Activated CD4-positive, alpha-beta T cell treated with anti-CD3 and anti-CD28 coated beads, Interleukin-2, amount 10 ng/mL, durations not matched to agents 24 days and 14 days (primary cell): ENCODE measurements around the gene OR51B5. TPM values are rescaled to one million over a fixed set of nuclear protein-coding genes. Genes with fewer than 3 reads are reported as not detected.
"Not testable (repeated sequence)": the region's sequence is repeated elsewhere in the genome, so short reads cannot be mapped to it uniquely, and the experiment has no call there.

Experiments used
- DNase-seq: peaks from one replicate; pipeline ENCODE4 v3.0.0; 2022
- H3K27ac Mint-ChIP-seq: one replicate; pipeline ENCODE4 v1.8.0; 2022; ENCODE audit warnings: mild to moderate bottlenecking, mixed read lengths
- H3K27me3 Mint-ChIP-seq: one replicate; pipeline ENCODE4 v1.8.0; 2022; ENCODE audit warnings: mixed read lengths
- H3K36me3 Mint-ChIP-seq: one replicate; pipeline ENCODE4 v1.8.0; 2022; ENCODE audit warnings: low read depth, mild to moderate bottlenecking, mixed read lengths
- H3K4me1 Mint-ChIP-seq: one replicate; pipeline ENCODE4 v1.8.0; 2021; ENCODE audit warnings: mixed read lengths
- H3K4me3 Mint-ChIP-seq: one replicate; pipeline ENCODE4 v1.8.0; 2022; ENCODE audit warnings: mild to moderate bottlenecking, moderate library complexity, mixed read lengths
- H3K9me3 Mint-ChIP-seq: one replicate; pipeline ENCODE4 v1.8.0; 2021; ENCODE audit warnings: mixed read lengths
- intact Hi-C: fragments of 100-400 bp; cut with micrococcal nuclease; formaldehyde crosslinking; loops from one replicate; pipeline ENCODE4 v1.15.1; 2023
- total RNA-seq: library from RNA; stranded (reverse); gene quantifications from 2 replicates; pipeline ENCODE4 v1.2.3, GENCODE V29; 2022

Gene OR51B5
- total RNA-seq, 1 donor from 2014 or later = not detected

DNA sequence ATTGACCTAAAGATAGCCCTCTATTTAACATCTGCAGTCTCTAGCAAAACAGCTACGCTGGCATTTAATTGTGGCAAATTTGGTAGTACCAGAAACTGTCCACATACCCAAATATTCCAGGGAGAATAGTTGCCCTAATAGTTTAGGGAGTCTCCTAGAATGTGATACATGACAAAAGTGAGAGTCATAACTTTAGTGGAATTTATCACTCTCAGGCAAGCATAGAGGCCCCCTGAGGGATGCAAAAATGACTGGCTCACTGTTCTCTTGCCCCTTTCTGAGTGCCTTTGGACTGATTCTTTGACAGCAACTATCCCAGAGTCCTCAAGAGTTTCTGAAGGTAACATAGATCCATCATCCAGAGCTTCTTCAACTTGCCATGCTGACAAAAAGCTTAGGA is 39.3 kb downstream of the OR51B5 start:
- Mint-ChIP-seq H3K9me3 (no peaks in the 10 kb centered on the region), H3K27me3 (no peaks in the 10 kb centered on the region), H3K4me3 (no peak overlapping the region), H3K4me1 (no peaks in the 10 kb centered on the region), H3K27ac (no peak overlapping the region), H3K36me3 (no peaks in the 10 kb centered on the region)
- no peak for DNase-seq
- intact Hi-C loops = no loop called here

DNA sequence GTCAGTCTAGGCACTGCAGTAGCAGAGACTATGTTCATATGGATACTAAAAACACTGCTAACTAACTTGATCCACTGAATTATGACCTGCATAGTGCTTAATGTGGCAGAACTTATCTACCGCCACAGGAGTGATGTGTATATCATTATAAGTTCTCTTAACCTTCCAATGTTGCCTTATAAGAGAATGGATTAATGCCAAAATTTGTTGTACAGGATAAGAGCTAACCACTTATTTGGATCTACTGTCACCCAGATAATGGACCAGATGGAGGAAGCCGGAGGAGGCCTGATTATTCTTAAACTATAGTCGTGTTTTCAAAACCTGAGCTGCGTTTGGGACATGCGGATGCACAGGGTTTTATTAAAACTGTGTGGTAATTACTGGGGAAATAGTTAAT is 39.7 kb downstream of the OR51B5 start:
- no peak for DNase-seq
- Mint-ChIP-seq H3K9me3 (no peaks in the 10 kb centered on the region), H3K4me1 (no peaks in the 10 kb centered on the region), H3K27ac (no peak overlapping the region), H3K27me3 (no peaks in the 10 kb centered on the region), H3K4me3 (no peak overlapping the region), H3K36me3 (no peaks in the 10 kb centered on the region)
- intact Hi-C loops = no loop called here

DNA sequence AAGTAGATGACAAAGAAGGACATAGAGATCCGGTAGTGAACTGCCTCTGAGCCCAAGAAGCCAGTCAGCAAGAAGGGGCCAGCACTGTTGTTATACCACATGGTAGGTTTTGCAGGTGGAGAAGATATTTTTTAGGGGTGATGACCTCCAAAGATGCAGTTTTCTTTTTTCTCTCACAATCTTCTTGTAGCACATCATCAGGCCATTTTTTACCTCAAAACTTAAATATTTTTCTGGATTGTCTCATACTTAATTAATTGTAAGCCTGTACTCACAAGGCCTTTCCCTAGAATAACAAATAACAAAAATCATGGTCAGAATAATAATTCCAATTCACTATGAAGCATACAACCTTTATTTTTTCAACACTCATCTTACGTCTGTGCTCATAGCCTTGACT is 41.5 kb downstream of the OR51B5 start, which contains the start of gene OR51B4:
Gene OR51B4 (minus strand): TSS at position 101 of the 400 bp plus-strand sequence. CDS start 0 bp downstream, at position 101.
- peaks cover 3% of the 10 kb centered on the region for H3K27me3 Mint-ChIP-seq
- no peak for DNase-seq
- no peaks in the 10 kb centered on the region for H3K36me3 Mint-ChIP-seq
- no peak within 1 kb of the TSS for H3K27ac Mint-ChIP-seq
- no peaks in the 10 kb centered on the region for H3K9me3 Mint-ChIP-seq
- intact Hi-C loops = no loop called here
- H3K4me1 Mint-ChIP-seq = no peaks in the 10 kb centered on the region
- no peak within 1 kb of the TSS for H3K4me3 Mint-ChIP-seq

DNA sequence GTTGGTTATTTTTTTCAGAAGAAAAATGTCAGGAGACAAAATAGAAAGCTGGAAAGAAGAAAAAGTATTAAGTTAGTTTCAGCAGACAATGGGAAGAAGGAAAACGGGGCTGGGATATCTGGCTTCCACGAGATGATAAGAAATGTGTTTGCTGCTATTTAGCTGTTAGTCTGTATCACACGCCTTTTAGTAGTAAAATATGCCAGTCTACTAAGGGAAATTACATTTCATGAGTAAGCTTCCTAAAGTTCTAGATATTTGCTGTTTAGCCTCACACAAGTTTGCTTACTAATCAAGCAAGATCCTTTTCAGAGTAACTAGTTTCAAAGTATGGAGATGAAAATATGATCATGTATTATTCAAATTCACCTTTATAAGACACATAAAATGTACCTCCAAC is 43.1 kb downstream of the OR51B5 start:
- no peaks in the 10 kb centered on the region for H3K36me3 Mint-ChIP-seq
- no peak overlapping the region for H3K27ac Mint-ChIP-seq
- intact Hi-C loops = no loop called here
- H3K4me1 Mint-ChIP-seq = no peaks in the 10 kb centered on the region
- H3K9me3 Mint-ChIP-seq = no peaks in the 10 kb centered on the region
- no peak overlapping the region for H3K4me3 Mint-ChIP-seq
- DNase-seq = no peak
- peaks cover 4% of the 10 kb centered on the region for H3K27me3 Mint-ChIP-seq

DNA sequence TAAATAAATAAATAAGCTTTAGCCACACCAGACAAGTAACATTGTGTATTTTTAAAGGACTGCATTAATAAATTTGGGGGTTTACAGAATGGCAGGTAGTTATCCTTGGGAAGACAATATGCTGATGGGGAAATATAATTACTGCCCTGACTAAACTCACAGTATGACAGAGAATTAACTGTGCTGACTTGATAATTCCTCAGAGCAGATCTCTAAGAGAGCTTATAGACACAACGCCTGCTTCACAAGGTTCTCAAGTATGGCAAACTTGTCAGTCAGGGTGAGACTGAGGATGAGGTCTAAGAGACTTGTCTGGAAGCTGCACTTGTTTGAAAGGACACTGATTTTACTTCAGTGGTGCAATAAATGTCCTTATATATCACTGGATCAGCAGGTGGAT is 44.9 kb downstream of the OR51B5 start:
- Mint-ChIP-seq H3K4me1 (no peaks in the 10 kb centered on the region), H3K27ac (no peak overlapping the region), H3K4me3 (no peak overlapping the region), H3K27me3 (peaks cover 4% of the 10 kb centered on the region), H3K36me3 (no peaks in the 10 kb centered on the region), H3K9me3 (no peaks in the 10 kb centered on the region)
- DNase-seq = no peak
- intact Hi-C loops = no loop called here

DNA sequence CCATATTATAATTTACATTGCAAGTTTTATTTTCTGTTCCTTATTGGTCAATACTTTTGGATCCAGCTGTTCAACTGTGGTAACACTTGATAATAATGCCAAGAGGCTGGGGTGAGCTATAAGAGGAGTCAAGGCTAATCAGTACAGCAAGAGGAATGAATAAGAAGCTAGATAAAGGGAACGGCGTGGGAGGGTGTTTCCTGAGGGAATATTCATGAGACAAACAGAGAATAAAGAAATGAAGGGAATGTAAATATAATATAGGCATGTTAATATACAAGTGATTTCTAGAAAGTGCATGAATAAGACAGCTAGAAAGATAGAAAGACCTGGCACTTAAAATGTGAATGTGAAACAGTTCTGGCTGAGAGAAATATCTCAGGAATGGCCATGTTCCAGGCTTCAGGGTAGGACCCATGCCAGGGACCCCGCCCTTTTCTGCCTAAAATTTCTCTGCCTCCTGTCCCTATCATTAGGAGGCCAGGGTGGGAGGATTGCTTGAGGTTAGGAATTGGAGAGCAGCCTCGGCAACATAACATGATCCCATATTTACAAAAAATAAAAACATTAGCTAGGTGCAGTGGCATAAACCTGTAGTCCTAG is 45.5 kb downstream of the OR51B5 start:
- Mint-ChIP-seq H3K9me3 (no peaks in the 10 kb centered on the region), H3K27me3 (peaks cover 4% of the 10 kb centered on the region), H3K36me3 (no peaks in the 10 kb centered on the region), H3K4me3 (no peak overlapping the region), H3K4me1 (no peaks in the 10 kb centered on the region), H3K27ac (no peak overlapping the region)
- intact Hi-C loops = no loop called here
- no peak for DNase-seq

DNA sequence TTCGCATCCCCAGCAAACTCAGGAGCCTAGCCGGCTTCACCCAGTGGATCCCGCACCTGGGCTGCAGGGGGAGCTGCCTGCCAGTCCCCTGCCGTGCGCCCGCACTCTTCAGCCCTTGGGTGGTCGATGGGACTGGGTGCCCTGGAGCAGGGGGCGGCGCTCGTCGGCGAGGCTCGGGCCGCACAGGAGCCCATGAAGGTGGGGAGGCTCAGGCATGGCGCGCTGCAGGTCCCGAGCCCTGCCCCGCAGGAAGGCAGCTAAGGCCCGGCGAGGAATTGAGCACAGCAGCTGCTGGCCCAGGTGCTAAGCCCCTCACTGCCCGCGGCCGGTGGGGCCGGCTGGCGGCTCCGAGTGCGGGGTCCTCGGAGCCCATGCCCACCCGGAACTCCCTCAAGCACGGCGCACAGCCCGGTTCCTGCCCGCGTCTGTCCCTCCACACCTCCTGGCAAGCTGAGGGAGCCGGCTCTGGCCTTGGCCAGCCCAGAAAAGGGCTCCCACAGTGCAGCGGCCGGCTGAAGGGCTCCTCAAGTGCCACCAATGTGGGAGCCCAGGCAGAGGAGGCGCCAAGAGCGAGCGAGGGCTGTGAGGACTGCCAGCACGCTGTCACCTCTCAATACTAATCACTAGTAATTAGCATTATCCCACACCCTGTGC is 48.9 kb downstream of the OR51B5 start:
- H3K27me3 Mint-ChIP-seq, H3K4me1 Mint-ChIP-seq, H3K4me3 Mint-ChIP-seq, DNase-seq, H3K9me3 Mint-ChIP-seq, H3K27ac Mint-ChIP-seq, intact Hi-C loops, H3K36me3 Mint-ChIP-seq: not testable (repeated sequence)

DNA sequence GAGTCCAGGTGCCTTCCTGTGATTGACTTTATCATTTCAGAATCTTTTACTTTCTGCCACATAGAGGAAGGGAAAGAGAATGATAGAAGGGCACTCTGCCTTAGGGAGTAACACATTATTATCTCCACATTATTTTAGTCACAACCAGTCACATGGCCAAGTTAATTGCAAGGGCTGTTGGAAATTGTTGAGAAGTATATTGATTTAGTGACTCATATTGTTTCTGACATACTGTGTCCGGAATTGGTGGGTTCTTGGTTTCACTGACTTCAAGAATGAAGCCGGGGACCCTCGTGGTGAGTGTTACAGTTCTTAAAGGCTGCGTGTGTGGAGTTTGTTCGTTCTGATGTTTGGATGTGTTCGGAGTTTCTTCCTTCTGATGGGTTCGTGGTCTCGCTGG is 50.3 kb downstream of the OR51B5 start:
- Mint-ChIP-seq H3K27ac (no peak overlapping the region), H3K4me3 (no peak overlapping the region), H3K27me3 (peaks cover 4% of the 10 kb centered on the region), H3K9me3 (no peaks in the 10 kb centered on the region), H3K4me1 (no peaks in the 10 kb centered on the region), H3K36me3 (no peaks in the 10 kb centered on the region)
- DNase-seq = no peak
- intact Hi-C loops = no loop called here

Other genes with a start within 250 kb of the OR51B5 start
- gene OR52A5, start 205.2 kb downstream of the OR51B5 start, total RNA-seq = not detected in 2 replicates
- gene OR52A1, start 188.8 kb downstream of the OR51B5 start, total RNA-seq = not detected in 2 replicates
- not detected in 2 replicates for gene OR51V1, start 142.8 kb downstream of the OR51B5 start, total RNA-seq
- gene HBB, start 116.5 kb downstream of the OR51B5 start, total RNA-seq = not detected in 2 replicates
- not detected in 2 replicates for gene HBD, start 109.0 kb downstream of the OR51B5 start, total RNA-seq
- not detected in 2 replicates for gene HBG1, start 93.7 kb downstream of the OR51B5 start, total RNA-seq
- not detected in 2 replicates for gene HBG2, start 88.7 kb downstream of the OR51B5 start, total RNA-seq
- gene HBE1, start 73.6 kb downstream of the OR51B5 start, total RNA-seq = not detected in 2 replicates
- not detected in 2 replicates for gene OR51B4, start 41.6 kb downstream of the OR51B5 start, total RNA-seq
- gene OR51B2, start 19.2 kb downstream of the OR51B5 start, total RNA-seq = not detected in 2 replicates
- not detected in 2 replicates for gene OR51B6, start 8.0 kb upstream of the OR51B5 start, total RNA-seq
- not detected in 2 replicates for gene OR51M1, start 40.3 kb upstream of the OR51B5 start, total RNA-seq
- not detected in 2 replicates for gene OR51Q1, start 78.6 kb upstream of the OR51B5 start, total RNA-seq
- gene OR51I1, start 98.0 kb upstream of the OR51B5 start, total RNA-seq = not detected in 2 replicates
- not detected in 2 replicates for gene OR51I2, start 105.8 kb upstream of the OR51B5 start, total RNA-seq
- gene OR52D1, start 145.2 kb upstream of the OR51B5 start, total RNA-seq = not detected in 2 replicates
- not detected in 2 replicates for gene UBQLN3, start 166.4 kb upstream of the OR51B5 start, total RNA-seq
- not detected in 2 replicates for gene UBQLNL, start 173.2 kb upstream of the OR51B5 start, total RNA-seq
- not detected in 2 replicates for gene OR52H1, start 205.0 kb upstream of the OR51B5 start, total RNA-seq
- not detected in 2 replicates for gene OR52B6, start 237.4 kb upstream of the OR51B5 start, total RNA-seq